Activated CD4-positive, alpha-beta memory T cell treated with anti-CD3 and anti-CD28 coated beads, Interleukin-2, amount 10 ng/mL, durations not matched to agents 7 days and 5 days (primary cell): ENCODE measurements around the gene SLC9B1. TPM values are rescaled to one million over a fixed set of nuclear protein-coding genes. Genes with fewer than 3 reads are reported as not detected.
A peak's percentile ranks its signal among the peaks of the same experiment; 100 is the strongest.
"Not testable (repeated sequence)": the region's sequence is repeated elsewhere in the genome, so short reads cannot be mapped to it uniquely, and the experiment has no call there.

ENCODE experiments used
- CTCF ChIA-PET: fragments of 350-600 bp; sonication (Branson Sonifier 250); formaldehyde crosslinking; loops from one replicate; lab custom pipeline; 2021; ENCODE audit warnings: antibody characterized with exemption, inconsistent platforms; lab: Charles Lee
- POLR2A ChIA-PET: fragments of 350-600 bp; sonication (Branson Sonifier 250); formaldehyde crosslinking; loops from one replicate; lab custom pipeline; 2021; ENCODE audit warnings: antibody characterized with exemption; lab: Charles Lee
- DNase-seq: peaks from one replicate; pipeline ENCODE4 v3.0.0-alpha.2; 2020
- H3K27ac Mint-ChIP-seq: one replicate; pipeline ENCODE4 v1.8.0; 2021; ENCODE audit warnings: mild to moderate bottlenecking, mixed read lengths
- H3K27me3 Mint-ChIP-seq: one replicate; pipeline ENCODE4 v1.8.0; 2021; ENCODE audit warnings: mixed read lengths
- H3K36me3 Mint-ChIP-seq: one replicate; pipeline ENCODE4 v1.8.0; 2021; ENCODE audit warnings: low read depth, mixed read lengths
- H3K4me1 Mint-ChIP-seq: one replicate; pipeline ENCODE4 v1.8.0; 2021; ENCODE audit warnings: mixed read lengths
- H3K4me3 Mint-ChIP-seq: one replicate; pipeline ENCODE4 v1.8.0; 2021; ENCODE audit warnings: mild to moderate bottlenecking, mixed read lengths
- H3K9me3 Mint-ChIP-seq: one replicate; pipeline ENCODE4 v1.8.0; 2021; ENCODE audit warnings: mixed read lengths
- total RNA-seq, 2 experiments: library from RNA; stranded (reverse); gene quantifications; one replicate each; pipeline ENCODE4 v1.2.3, GENCODE V29; 2021

The SLC9B1 gene
- total RNA-seq, 2 experiments from 2014 or later = 1.9 to 2.3 TPM

- Mint-ChIP-seq H3K4me1 (peaks cover 3% of the 10 kb centered on the region), H3K9me3 (no peaks in the 10 kb centered on the region), H3K36me3 (no peaks in the 10 kb centered on the region), H3K4me3 (no peak overlapping the region), H3K27ac (no peak overlapping the region), H3K27me3 (peaks cover 2% of the 10 kb centered on the region)
- no peak for DNase-seq
- ChIA-PET CTCF (interaction anchor here (0.8 to 2.3 kb wide), 13 partner anchors 9 to 578 kb away, joined by 3 to 10 read pairs (median 5); partner anchors contain the start of gene BDH2), POLR2A (interaction anchor here (0.9 to 1.2 kb wide), 3 partner anchors 11 to 183 kb away, joined by 3 read pairs; partner anchors contain the start of genes SLC9B1 and UBE2D3)
Observed at GRCh38 chr4:103008875-103009729, 10.4 kb downstream of the SLC9B1 start.

GRCh38 chr4:103002551-103002950 lies 17.0 kb downstream of the SLC9B1 start:
- peaks cover 20% of the 10 kb centered on the region for H3K9me3 Mint-ChIP-seq
- peaks cover 2% of the 10 kb centered on the region for H3K27me3 Mint-ChIP-seq
- no peak overlapping the region for H3K4me3 Mint-ChIP-seq
- CTCF ChIA-PET = no interaction called here
- H3K27ac Mint-ChIP-seq = no peak overlapping the region
- POLR2A ChIA-PET = no interaction called here
- no peaks in the 10 kb centered on the region for H3K4me1 Mint-ChIP-seq
- DNase-seq = no peak
- H3K36me3 Mint-ChIP-seq = peaks cover 10% of the 10 kb centered on the region

- ChIA-PET CTCF (interaction anchor here (0.9 kb wide), 1 partner anchor 121 kb away, joined by 3 read pairs; no protein-coding TSS in a partner anchor), POLR2A (no interaction called here)
- DNase-seq = no peak
- Mint-ChIP-seq H3K4me3 (no peak overlapping the region), H3K27me3 (no peaks in the 10 kb centered on the region), H3K27ac (no peak overlapping the region), H3K36me3 (peaks cover 12% of the 10 kb centered on the region), H3K9me3 (peaks cover 21% of the 10 kb centered on the region), H3K4me1 (peaks cover 1% of the 10 kb centered on the region)
Observed at GRCh38 chr4:102994803-102995202, 24.7 kb downstream of the SLC9B1 start.

GRCh38 chr4:102993985-102994384 lies 25.5 kb downstream of the SLC9B1 start:
- H3K27ac Mint-ChIP-seq, H3K27me3 Mint-ChIP-seq, H3K4me1 Mint-ChIP-seq, POLR2A ChIA-PET, DNase-seq, H3K4me3 Mint-ChIP-seq: not testable (repeated sequence)
- CTCF ChIA-PET = interaction anchor here (0.9 kb wide), 1 partner anchor 120 kb away, joined by 3 read pairs; no protein-coding TSS in a partner anchor
- Mint-ChIP-seq H3K36me3 (peaks cover 11% of the 10 kb centered on the region), H3K9me3 (peaks cover 20% of the 10 kb centered on the region)

DNA sequence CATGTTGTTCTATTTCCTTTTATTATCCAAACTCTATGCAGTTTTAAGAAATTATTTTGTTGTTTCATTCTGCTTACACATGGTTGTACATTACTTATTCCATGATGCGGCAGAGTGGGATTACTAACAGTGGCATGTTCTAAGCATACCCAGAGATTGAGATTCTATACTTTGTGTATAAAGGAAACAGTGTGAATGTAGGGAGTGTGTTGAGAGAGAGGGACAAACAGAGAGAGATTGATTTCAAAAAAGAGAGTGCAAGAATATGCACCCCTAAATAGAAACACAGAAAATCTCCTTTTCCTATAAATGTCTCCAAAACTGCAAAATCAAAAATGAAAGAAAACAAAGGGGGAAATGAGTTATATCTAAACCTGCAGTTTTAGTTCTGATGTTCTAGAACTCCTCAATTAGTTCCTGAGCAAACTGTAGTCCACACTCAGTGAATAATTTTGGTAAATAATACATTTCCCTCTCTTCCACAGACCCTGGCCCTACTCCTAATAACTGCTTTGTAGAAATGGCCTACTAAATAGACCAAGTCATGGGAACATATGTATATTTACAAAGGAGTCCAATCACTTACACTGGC lies 31.0 kb downstream of the SLC9B1 start:
- H3K4me1 Mint-ChIP-seq = peaks cover 25% of the 10 kb centered on the region
- peaks cover 11% of the 10 kb centered on the region for H3K9me3 Mint-ChIP-seq
- H3K27ac Mint-ChIP-seq = peak overlapping the region; percentile 47
- ChIA-PET CTCF (no interaction called here), POLR2A (interaction anchor here (2.1 kb wide), 1 partner anchor 120 kb away, joined by 9 read pairs; the partner anchor contains the start of gene CISD2)
- DNase-seq = no peak
- H3K4me3 Mint-ChIP-seq = no peak overlapping the region
- no peaks in the 10 kb centered on the region for H3K27me3 Mint-ChIP-seq
- H3K36me3 Mint-ChIP-seq = peaks cover 14% of the 10 kb centered on the region

DNA sequence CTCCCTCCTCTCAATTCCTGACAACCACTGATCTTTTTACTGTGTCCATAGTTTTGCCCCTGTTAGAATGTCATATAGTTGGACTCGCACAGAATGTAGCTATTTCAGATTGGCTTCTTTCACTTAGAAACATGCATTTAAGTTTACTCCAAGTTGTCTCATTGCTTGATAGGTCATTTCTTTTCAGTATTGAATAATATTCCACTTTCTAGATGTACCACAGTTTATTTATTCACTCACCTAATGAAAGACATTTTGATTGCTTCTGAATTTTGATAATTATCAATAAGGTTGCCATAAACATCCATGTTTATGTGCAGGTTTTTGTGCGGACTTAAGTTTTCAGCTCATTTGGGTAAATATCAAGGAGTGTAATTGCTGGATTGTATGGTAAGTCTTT lies 38.5 kb downstream of the SLC9B1 start:
- no peak overlapping the region for H3K27ac Mint-ChIP-seq
- peaks cover 2% of the 10 kb centered on the region for H3K9me3 Mint-ChIP-seq
- POLR2A ChIA-PET = no interaction called here
- H3K4me1 Mint-ChIP-seq = peaks cover 1% of the 10 kb centered on the region
- DNase-seq = no peak
- no peak overlapping the region for H3K4me3 Mint-ChIP-seq
- no peaks in the 10 kb centered on the region for H3K27me3 Mint-ChIP-seq
- peaks cover 3% of the 10 kb centered on the region for H3K36me3 Mint-ChIP-seq
- CTCF ChIA-PET = no interaction called here

DNA sequence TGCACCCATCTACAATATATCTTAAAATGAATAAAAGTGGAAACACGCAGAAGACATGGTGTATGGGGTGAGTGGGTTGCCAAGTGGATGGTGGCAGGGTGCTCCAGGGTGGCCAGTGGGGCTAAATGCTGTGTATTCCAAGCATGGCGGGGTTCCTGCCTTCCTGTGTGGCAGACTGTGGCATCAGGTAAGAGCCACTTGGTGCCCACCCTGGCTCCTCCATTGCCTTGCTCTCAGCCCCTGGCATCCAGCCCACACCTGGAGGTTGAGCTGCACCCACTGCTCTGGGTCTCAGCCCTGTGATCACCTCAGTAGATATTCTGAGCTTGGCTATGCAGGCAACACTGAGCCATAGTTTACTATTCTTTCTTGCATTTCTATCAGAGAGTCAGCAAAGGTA lies 57.7 kb downstream of the SLC9B1 start:
- DNase-seq, H3K36me3 Mint-ChIP-seq, H3K27me3 Mint-ChIP-seq, CTCF ChIA-PET, H3K4me3 Mint-ChIP-seq, POLR2A ChIA-PET, H3K4me1 Mint-ChIP-seq, H3K9me3 Mint-ChIP-seq, H3K27ac Mint-ChIP-seq: not testable (repeated sequence)

DNA sequence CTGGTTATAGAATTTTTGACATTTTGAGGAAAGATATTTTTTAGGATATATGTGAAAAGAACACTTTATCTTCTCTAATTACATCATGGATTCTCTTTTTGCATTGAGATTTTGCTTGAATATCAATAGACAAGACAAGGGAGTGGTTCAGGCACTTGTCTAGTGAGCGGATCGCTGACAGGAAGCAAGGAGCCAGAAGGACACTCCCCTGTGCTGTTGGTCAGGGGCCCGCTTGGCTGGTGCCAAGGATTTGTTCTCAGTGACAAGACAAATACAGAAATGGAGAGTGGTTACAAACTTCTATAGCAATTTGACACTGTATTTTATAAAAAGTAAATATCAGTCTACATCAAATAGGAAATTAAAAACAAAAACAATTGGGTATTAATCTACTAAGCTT lies 60.0 kb downstream of the SLC9B1 start:
- no peak for DNase-seq
- no peaks in the 10 kb centered on the region for H3K27me3 Mint-ChIP-seq
- H3K27ac Mint-ChIP-seq = no peak overlapping the region
- POLR2A ChIA-PET = no interaction called here
- H3K4me1 Mint-ChIP-seq = no peaks in the 10 kb centered on the region
- H3K9me3 Mint-ChIP-seq = peaks cover 8% of the 10 kb centered on the region
- H3K4me3 Mint-ChIP-seq = no peak overlapping the region
- CTCF ChIA-PET = no interaction called here
- H3K36me3 Mint-ChIP-seq = peaks cover 6% of the 10 kb centered on the region

DNA sequence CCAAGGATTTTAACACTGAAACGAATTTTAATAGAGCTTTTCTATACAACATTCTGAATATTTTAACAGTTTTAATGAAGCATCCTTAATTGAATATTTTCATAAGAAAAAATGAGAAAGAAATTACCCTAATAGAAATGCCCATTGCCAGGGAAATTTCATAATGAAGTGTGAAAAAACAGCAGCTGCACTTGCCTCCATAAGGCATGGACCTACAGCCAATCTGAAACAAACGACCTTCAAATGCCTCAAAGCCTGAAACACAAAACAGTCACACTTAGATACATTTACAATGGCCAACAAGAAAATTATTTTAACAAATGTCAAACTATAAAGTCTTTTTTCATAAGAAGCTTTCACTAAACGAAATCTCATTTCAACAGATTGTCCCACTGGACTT lies 74.4 kb downstream of the SLC9B1 start:
- ChIA-PET CTCF (no interaction called here), POLR2A (no interaction called here)
- Mint-ChIP-seq H3K9me3 (peaks cover 2% of the 10 kb centered on the region), H3K4me1 (no peaks in the 10 kb centered on the region), H3K36me3 (no peaks in the 10 kb centered on the region), H3K27me3 (no peaks in the 10 kb centered on the region), H3K4me3 (no peak overlapping the region), H3K27ac (no peak overlapping the region)
- DNase-seq = no peak

DNA sequence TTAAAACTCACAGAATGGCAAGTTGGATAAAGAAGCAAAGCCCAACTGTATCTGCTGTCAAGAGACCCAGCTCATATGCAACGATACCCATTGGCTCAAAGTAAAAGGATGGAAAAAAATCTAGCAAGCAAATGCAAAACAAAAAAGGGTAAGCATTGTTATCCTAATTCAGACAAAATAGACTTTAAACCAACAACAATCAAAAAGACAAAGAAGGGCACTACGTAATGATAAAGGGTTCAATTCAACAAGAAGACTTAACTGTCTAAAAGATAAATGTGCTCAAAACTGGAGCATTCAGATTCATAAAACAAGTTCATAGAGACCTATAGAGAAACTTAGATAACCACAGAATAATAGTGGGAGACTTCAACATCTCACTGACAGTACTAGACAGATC lies 81.4 kb downstream of the SLC9B1 start:
- POLR2A ChIA-PET, H3K27ac Mint-ChIP-seq, H3K9me3 Mint-ChIP-seq, H3K4me3 Mint-ChIP-seq, H3K36me3 Mint-ChIP-seq, CTCF ChIA-PET, DNase-seq, H3K4me1 Mint-ChIP-seq, H3K27me3 Mint-ChIP-seq: not testable (repeated sequence)

DNA sequence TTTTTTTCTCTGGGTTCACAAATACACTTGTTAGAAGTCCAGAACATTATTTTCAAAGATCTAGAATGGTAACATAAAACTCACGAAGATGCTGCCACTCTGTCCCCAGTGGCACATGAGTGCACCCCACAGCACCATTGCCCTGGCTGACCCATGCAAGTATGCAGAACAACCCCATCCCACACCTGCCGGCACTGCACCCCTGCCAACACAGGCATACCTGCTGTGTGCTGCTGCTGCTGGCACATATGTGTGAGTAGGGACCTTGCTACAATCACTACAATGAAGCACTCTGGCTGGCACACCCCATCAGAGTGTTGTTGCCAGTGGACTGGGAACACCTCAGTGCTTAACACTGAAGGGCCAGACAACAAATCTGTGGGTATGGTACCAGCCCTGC lies 83.8 kb downstream of the SLC9B1 start:
- Mint-ChIP-seq H3K9me3 (no peaks in the 10 kb centered on the region), H3K4me3 (no peak overlapping the region), H3K36me3 (no peaks in the 10 kb centered on the region), H3K27me3 (no peaks in the 10 kb centered on the region), H3K4me1 (no peaks in the 10 kb centered on the region), H3K27ac (no peak overlapping the region)
- CTCF ChIA-PET = no interaction called here
- DNase-seq = no peak
- POLR2A ChIA-PET = no interaction called here

DNA sequence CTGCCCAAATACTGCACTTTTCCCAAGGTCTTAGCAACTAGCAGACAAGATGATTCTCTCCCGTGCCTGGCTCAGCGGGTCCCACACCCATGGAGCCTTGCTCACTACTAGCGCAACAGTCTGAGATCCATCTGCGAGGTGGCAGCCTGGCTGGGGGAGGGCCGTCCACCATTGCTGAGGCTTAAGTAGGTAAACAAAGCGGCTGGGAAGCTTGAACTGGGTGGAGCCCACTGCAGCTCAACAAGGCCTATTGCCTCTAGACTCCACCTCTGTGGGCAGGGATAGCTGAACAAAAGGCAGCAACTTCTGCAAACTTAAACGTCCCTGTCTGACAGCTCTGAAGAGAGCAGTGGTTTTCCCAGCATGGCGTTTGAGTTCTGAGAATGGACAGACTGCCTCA lies 99.8 kb downstream of the SLC9B1 start:
- H3K36me3 Mint-ChIP-seq, H3K27ac Mint-ChIP-seq, H3K9me3 Mint-ChIP-seq, H3K27me3 Mint-ChIP-seq, DNase-seq, POLR2A ChIA-PET, H3K4me1 Mint-ChIP-seq, CTCF ChIA-PET, H3K4me3 Mint-ChIP-seq: not testable (repeated sequence)

- DNase-seq = no peak
- POLR2A ChIA-PET = no interaction called here
- Mint-ChIP-seq H3K36me3 (peaks cover 9% of the 10 kb centered on the region), H3K27ac (no peak overlapping the region), H3K9me3 (peaks cover 9% of the 10 kb centered on the region), H3K27me3 (no peaks in the 10 kb centered on the region), H3K4me1 (no peaks in the 10 kb centered on the region), H3K4me3 (no peak overlapping the region)
- CTCF ChIA-PET = no interaction called here
Observed at GRCh38 chr4:102918859-102919258, 100.6 kb downstream of the SLC9B1 start.
